HG02973 (cell line): ENCODE data around the gene ZNF175.
A peak's percentile ranks its signal among the peaks of the same experiment; 100 is the strongest.

Experiments used
- ATAC-seq: cut with Tn5 transposase; IDR thresholded peaks from one replicate; pipeline ENCODE4 v1.9.1; 2021; ENCODE audit warnings: moderate library complexity; ENCODE audit not compliant: unreplicated experiment

ZNF175 gene

DNA sequence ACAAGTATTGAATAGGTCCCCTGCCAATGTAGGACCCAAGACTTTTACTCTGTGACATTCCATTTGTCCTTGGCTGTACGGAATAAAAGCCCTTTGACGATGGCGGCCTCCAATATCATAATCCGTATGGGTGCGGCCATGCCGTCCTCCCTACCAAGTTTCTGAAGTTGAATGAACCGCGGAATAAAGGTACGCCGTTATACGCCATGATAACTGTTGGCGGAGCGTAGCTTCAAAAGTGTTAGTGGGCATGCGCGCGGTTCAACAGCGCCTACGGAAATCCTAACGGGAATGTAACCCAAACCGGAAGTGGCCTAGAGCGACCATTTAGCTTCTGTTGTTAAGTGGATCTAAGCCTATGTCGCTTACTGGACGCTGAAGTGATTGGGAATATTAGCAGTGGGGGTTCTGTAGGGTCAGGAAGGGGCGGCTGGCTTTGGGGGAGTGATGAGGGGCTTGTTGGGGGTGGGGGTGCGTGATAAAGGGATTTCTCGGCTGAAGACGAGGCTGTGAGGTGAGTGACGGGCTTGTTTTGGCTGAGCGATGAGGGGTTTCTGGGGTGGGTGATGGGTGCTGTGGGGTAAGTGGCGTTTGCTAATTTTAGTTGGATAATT is at the start of gene ZNF175:
TSS of gene ZNF175 (plus strand) at position 322 of the 614 bp plus-strand sequence. CDS start 2,047 bp downstream, outside the sequence.
- ATAC-seq = peak; percentile 79

DNA sequence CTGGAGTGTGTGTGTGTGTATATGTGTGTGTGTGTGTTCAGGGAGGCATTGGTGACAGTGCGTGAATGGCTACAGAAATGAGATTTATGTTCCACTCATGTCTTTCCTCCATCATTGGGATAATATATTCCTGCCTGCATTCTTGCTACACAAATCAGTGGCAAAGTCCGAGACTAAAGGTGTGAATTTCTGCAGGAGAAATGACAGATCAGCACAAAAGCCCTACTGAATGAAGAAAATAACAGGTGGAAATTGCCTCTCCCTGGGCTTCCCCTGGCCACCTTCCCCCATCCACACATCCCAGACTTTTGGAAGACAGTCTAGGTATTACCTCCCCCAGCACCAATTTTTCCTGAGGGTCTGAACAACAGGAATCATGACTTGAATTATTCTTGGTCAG is 49.7 kb upstream of the ZNF175 start:
- no peak for ATAC-seq

DNA sequence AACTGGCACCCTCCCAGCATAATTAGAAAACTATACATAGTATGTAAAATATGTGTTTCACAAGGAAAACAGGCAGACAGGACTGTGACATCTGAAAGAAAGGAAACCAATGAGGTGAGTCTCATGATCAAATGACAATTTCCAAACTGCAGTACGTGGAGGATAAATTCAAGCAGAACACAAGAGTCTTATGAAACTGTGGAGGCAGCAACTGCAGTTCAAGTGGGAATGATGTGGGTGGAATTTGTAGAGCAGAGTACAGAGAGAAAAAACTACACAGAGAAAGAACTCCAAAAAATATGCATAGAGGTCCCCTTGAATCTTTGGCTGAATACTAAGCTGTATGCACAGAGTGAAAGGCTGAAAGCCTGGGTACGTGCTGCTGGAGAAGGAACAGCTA is 49.3 kb upstream of the ZNF175 start:
- no peak for ATAC-seq

DNA sequence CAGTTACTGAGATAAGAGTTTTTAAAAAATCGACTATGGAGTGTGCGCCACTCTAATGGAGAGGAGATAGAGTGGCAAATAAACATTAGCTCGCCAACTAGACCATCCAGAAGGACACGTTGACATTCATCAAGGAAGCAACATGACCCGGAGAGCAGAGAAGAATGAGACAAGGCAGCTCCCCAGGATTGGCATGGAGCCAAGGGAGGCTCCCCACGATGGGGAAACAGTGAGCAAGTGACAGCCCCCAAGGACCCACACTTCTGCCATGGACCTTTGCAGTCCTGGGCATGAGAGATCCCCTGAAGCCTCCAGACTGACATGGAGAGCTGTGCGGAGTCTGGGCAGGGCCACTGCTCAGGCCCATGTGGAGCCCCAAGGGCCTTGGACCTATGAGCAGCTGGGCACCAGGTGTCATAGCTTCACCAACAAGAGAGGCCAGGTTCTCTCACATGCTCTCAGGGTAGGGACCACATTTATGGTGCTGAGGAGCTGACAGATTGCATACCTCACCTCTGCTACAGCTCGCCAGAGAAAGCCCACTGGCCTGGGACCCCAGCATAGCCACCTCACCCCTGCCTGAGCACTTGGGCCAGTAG is 46.3 kb upstream of the ZNF175 start:
- ATAC-seq = no peak

DNA sequence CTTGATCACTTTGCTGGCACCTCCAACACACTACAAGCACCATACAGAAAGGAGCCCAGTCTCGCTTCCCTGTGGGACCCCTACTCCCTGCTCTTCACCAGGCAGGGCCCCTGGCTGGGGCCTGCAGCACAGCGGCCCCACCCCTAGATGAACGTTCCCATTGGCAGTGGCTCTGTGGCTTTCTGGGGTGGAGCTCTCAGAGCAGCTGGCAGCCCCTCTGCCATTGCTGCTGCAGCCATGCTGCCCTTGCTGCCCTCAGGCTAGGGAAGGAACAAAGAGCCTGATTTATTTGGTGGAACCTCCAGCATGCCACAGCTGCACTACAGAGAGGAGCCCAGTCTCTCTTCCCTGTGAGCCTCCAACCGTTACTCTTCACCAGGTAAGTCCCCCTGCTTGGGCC is 45.4 kb upstream of the ZNF175 start:
- no peak for ATAC-seq

DNA sequence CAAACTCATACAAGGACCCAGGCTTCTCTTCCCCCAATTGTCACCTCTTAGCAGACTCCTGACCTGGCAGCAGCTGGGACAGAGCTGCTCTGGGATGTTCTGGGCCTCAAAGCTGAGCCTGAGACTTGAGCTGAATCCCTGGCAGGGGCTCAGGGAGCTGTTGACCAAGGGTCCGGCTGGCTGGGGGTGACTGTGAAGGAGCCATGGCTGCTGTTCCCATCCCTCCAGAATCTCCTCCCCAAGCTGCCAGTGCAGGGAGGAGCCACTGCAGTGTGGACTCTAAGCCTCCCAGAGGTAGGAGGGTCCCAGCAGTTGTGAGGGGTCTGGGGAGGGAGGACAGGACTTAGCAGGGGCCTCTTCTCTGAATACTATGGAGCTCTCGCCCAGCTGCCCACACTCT is 41.8 kb upstream of the ZNF175 start:
- no peak for ATAC-seq

DNA sequence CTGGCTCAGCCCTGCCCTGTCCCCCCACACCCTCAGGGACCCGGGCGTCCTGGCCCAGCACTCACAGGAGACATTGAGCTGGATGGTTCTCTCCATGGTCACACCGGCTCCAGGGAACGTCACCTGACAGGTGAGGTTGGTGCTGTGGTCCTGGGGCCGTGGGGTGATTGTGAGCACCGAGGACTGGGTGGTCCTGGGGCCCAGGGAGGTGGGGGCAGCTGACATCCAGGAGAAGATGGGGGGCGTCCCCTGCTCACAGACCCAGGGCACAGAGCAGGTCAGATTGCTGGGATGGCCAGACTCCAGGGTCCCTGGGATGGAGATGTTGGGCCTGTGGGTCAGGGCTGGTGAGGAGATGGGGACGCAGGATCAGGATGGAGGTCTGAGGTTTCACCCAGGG is 40.5 kb upstream of the ZNF175 start:
- ATAC-seq = no peak

DNA sequence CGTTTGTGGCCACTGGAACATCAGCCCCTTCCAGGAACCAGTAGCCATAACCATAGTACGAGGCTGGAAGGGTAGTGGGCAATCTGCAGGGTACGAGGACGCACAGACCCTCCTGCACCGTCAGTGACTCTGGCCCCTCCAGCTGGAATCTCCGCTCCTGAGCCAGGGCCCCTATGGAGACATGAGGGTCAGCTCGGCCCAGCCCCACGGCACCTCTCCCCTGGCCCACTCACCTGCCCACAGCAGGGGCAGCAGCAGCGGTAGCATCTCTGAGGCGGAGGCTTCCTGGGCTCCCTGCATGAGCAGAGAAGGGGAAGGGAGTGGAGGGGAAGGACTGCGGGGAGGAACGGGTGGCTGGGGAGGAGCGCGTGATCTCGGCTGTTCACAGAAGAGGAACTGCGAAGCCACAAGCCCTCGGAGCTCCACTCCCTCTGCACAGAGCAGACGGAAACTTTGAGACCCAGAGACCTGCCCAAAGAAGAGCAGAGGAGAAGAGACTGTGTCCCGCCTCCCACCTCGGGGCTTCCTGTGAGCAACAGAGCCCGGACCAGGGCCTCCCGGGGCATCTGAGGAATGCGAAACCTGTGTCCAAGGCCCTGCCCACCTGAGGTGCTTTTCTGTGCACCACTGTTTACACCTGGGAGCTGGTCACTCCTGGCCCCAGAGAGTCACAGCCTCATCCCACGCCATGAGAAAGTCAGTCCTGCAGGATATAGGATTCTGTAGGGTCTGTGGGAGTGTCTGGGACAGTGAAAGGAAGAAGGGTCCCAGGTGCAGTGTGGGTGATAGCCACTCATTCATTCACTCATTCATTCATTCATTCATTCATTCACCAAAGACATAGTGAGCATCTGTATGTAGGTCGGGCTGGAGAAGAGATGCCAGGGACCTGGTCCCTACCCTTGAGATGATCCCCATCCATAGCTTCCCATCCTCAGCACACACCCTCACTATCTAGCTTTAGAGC is 39.5 kb upstream of the ZNF175 start, which contains the start of gene SIGLEC6:
TSS of gene SIGLEC6 (minus strand) at position 322 of the 967 bp plus-strand sequence. CDS start at position 300, 22 bp downstream.
- ATAC-seq = peak; percentile 76

DNA sequence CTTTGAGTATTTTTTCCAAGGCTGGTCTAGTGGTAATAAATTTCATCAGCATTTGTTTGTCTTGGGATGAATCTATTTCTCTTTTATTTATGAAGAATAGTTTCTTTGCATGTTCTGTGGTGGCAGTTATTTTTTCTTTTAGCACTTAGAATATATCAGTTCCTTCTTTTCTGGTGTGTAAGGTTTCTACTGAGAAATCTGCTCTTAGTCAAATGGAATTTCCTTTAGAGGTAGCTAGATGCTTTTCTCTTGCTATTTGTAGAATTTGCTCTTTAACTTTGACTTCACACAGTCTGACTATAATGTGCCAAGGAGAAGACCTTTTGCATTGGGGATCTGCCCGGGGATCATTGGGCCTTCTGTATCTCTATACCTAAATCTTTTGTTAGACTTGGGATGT is 35.5 kb upstream of the ZNF175 start:
- ATAC-seq = no peak

DNA sequence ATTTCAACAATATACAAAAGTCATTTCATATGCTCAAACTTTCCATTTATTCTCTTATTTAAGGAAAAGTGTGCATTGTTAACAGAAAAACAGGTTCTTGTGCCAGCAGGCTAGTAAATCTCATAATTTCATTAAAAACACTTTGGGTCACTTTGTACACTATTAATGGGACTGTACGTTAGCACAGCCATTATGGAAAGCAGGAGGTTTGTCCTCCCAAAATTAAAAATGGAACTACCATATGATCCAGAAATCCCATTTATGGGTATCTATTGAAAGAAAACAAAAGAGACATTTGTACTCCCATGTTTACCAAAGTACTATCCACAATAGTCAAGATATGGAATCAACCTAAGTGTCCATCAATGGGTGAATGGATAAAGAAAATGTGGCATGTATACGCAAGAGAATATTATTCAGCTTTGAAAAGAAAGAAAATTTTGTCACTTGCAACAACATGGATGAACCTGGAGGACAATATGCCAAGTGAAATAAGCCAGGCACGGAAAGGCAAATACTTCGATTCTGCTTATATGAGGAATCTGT is 31.2 kb upstream of the ZNF175 start:
- no peak for ATAC-seq

DNA sequence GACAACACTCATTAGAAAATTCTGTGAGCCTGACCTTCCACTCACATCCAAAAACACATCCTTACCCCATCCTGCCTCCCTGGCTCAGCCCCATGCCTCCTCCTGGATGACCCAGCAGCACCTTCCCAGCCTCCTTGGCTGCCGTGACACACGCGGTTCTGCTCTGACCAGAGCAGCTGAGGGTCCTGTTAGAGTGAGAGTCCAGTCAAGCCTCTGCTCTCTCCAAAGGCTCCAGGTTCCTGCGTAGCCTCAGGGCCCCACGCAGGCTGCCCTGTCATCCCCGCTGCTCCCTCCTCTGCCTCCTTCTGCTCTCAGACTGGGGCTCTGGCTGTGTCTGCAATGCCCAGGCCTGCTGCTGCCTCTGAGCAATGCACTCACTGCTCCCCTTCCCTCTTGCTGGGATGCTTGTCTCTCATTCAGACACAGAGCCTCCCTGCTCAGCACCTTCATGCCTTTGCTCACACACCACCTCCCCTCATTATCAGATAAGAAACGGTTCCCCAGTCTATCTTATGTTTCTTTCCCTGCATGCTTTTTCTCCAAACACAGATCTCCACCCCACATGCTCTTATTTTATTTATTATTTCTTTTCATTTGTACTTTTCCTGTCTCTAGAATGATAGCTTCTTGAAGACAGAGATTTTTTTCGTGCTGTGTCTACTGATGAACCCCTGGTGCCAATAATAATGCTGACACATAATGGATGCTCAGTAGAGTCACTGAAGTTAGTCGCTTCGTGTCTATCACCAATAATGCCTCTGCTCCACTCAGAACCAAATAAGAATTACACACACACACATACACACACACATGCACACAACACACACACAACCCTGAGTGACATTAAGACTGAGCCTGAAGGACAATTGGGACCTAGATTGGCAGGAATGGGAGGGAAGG is 29.4 kb upstream of the ZNF175 start:
- ATAC-seq = no peak

DNA sequence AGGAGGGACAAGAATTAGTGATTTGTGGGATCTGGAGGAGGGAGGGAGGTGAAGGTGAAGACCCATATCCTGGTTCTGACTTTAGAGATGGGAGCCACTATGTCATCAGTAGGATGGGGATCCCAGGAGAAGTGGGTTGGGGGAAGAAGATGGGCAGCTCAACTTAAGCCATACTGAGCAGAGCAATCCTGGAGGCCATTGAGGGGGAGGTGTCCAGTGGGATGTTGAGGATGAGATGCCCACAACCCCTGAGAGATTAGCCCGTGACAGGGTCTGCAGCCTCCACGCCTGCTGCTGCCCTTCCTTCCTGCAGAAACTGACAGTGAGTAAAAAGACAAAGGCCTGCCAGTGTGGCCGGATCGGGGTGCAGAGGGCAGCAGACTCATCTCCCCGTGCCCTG is 28.4 kb upstream of the ZNF175 start:
- no peak for ATAC-seq

DNA sequence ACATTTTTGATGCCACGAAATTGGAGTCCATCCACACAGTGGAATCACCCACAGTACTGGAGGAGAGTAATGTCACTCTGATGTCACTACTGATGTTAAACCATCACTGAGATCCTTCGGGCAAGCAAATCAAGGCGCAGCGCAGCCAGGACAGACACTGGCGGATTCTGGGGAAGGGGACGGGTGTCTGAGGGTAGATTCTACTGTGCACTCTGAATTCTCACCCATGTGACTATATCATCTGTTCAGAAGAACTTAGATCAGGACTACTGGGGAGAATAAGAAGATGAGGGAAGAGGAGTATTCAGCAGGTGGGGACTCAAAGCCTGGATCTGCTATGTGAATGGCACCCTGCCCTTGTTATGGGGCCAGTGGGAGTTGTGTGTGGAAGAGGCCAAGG is 27.0 kb upstream of the ZNF175 start:
- no peak for ATAC-seq

DNA sequence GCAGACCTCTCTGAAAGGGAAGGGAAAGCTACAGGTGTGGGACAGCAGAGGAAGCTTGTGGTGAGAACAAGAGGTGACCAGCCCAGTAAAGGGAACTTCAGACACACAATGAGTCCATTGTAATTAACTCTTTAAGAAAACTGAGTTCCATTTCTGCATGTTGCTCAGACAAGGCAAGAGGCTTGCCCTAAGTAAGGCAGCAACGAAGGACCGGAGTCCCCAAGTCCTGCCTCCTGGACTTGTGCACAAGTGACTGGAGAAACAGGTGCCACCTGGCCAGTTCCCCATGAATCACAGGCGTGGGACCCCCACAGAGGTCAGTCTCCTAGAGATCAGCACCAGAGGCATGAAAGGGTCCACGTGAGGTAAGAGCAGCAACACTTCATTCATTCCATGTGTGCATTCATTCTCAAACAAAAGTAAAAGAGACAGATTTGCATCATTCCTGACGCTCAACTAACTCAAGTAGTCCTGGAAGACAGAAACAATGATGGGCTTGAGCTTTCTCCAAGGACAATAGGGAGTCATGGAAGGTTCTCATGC is 24.9 kb upstream of the ZNF175 start:
- ATAC-seq = no peak

DNA sequence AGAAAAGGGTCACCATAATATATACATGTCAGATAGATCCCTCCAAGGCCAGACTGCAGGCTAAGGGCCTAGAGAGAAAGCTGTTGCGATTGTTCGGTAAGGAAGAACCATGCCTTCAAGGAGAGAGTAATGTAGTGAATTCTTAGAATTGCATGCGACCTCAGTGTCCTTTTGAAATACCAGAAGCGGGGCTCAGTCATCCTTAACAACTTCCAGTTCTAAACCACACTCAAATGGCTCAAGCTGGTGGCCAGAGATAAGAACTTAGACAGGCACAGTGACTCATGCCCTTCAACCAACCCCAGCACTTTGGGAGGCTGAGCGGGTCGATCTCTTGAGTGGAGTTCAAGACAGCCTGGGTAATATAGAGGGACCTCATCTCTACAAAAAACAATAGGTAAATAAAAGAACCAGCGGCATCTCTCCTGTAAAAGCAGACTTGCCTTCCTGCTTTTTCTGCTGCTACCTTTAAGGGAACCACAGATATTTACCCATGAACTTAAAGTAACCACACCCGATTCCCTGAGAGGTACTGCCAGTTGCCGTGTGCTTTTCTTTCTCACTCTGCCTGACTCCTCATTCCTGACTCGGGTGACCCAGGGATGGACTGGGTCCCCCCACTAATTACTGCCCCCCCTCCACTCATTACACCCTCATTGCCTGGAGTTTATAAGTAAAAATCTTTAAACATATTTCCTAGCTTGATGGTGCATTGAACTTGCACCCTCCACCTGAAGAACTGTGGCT is 24.3 kb upstream of the ZNF175 start:
- ATAC-seq = no peak

DNA sequence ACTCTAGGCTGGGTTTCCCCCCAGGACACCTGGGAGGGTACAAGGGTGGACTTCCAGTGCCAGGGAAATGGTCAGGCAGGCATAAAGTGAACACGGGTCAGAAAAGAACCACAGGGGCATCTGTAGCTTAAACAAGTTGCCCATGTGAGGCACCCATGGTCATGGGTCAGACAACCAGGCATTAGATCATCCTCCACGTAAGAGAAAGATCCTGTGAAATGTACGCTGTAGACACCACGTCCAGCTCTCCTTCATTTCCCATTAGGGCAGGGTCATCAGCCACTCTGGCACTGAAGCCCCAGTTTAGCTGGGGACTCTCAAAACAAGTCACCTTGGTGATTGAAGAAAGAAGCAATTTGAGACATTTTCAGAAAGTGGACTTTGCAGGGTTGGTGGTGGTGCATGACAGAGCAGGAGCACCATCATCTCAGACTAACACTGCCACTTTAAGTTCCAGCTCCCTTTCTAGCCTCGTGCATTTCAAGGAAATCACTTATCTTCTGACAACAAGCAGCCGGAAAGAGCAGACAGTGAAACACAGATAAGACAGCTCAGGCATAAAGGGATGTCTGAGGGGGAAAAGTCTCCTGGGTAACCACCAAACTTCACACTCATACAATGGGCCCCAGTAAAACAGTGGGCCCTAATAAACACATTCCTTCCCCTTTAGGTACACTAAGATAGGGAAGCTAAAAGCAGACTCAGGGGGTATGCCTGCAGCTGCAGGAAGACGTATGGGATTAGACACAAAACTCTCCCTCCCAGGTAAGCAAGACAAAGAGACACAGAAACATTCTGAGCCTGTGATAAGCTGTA is 23.5 kb upstream of the ZNF175 start:
- ATAC-seq = no peak

DNA sequence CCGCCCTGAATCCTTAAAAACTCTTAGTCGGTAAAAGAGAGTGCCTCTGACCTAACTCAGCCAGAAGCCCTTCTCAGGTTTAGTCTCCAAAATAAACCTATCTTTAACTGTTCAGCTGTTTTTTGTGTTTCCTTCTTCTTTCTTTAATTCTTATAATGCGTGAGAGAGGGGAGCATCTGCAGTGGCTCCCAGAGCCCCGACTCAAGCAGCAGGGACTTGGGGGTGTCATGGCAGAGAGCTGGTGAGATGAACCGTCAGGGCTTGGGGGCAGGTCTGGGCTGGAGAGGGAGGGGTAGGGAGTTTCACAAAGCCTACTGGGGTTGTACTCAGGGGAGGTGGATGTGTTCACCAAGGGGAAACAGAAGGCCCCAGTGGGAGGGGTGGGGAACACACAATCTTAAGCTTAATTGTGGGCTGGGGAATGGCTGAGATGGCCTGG is 22.9 kb upstream of the ZNF175 start:
- ATAC-seq = no peak

DNA sequence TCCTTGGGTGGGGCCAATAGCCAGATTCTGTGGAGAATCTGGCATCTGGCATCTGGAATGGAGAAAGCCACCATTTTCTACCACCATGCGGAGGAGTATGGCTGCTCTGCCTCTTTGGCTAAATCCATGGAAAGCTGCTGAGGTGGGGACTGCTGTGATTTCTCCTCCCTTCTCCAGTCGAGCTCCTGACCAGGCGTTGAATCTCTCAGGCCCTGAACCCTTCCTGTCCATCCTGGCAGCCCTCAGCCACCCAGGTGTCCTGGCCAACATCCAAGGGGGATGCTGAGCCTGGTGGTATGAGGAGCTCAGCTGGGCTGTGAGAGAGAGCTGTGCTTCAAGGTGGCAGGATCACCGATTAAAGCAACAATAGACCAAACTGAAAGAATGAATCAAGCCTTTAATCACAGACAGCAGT is 22.2 kb upstream of the ZNF175 start:
- no peak for ATAC-seq
